Measurements from ENCODE around the gene ME3. TPM values are rescaled to one million over a fixed set of nuclear protein-coding genes. Genes with fewer than 3 reads are reported as not detected.

ME3 gene
- total RNA-seq, 1 experiment from 2014 or later, result 14.2 TPM

DNA sequence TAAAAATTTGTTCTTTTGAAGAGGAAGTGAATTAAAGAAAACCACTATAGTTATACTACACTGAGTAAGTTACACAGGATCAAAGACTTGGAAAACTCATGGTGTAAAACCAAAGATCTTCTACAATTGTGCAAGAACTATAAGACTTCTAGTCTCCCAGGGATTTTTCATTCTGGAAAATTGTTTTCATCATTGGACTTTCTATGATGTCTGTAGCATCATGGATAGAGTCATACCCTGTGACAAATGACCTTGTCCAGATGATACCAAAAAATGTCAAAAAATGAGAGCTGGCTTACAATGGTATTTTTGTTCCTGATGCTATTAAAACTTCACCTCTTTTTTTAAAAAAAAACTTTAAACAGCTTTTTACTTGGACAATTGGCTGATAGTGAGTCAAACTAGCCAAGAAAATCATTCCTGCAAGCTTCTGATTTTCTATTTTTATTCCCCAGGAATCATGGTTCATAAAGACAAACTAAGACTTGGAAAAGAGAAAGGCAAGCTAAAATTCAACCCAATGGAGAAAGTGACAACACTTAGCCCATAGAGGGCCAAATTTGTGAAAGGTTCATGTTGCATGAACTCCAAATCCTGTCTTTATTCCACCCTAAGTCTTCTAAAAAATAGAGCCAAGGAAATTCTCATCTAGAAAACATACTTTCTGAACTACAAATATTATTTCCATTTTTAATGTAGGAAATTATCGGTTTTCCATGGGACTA is 30.7 kb downstream of the ME3 start:
- no peak for TF ChIP-seq CTCF (IDR thresholded peaks at IDR 0.05; ENCODE audit: unreplicated experiment)
- Mint-ChIP-seq H3K36me3 (ENCODE audit: insufficient read depth, unreplicated experiment) (no peaks in the 10 kb centered on the region), H3K4me3 (ENCODE audit: low read depth, unreplicated experiment) (no peak overlapping the region), H3K27ac (ENCODE audit: unreplicated experiment) (no peak overlapping the region), H3K9me3 (ENCODE audit: low read depth, unreplicated experiment) (no peaks in the 10 kb centered on the region), H3K4me1 (ENCODE audit: low read depth, unreplicated experiment) (peaks cover 19% of the 10 kb centered on the region), H3K27me3 (ENCODE audit: unreplicated experiment) (no peaks in the 10 kb centered on the region)
- CTCF ChIA-PET, result no interaction called here
- no TSS peak for BruUV-seq (replicated peaks)
- no peak for DNase-seq
- intact Hi-C loops (cut with micrococcal nuclease; ENCODE audit: unreplicated experiment), result no loop called here

DNA sequence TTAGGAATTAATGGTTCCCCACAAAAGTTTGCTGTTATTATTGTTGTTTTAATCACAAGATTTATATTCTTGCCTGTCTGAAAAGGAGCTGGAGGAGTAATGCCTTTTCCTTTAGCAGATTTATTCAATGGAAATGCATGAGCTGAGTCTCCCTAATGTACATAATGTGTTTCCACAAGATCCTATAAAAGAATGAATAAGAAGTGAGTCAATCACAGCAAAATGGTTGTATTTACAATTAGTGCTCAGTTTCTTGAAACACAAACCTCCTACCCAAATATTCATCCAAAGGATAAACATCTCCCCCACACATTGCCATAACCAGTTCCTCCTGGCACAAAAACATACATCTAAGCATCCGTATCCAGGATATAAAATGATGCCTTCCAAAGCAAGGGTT is 33.3 kb downstream of the ME3 start:
- H3K27me3 Mint-ChIP-seq (ENCODE audit: unreplicated experiment), result no peaks in the 10 kb centered on the region
- H3K4me3 Mint-ChIP-seq (ENCODE audit: low read depth, unreplicated experiment), result no peak overlapping the region
- H3K36me3 Mint-ChIP-seq (ENCODE audit: insufficient read depth, unreplicated experiment), result no peaks in the 10 kb centered on the region
- H3K4me1 Mint-ChIP-seq (ENCODE audit: low read depth, unreplicated experiment), result peaks cover 1% of the 10 kb centered on the region
- no peak for TF ChIP-seq CTCF (IDR thresholded peaks at IDR 0.05; ENCODE audit: unreplicated experiment)
- no TSS peak for BruUV-seq (replicated peaks)
- CTCF ChIA-PET, result no interaction called here
- intact Hi-C loops (cut with micrococcal nuclease; ENCODE audit: unreplicated experiment), result no loop called here
- H3K9me3 Mint-ChIP-seq (ENCODE audit: low read depth, unreplicated experiment), result no peaks in the 10 kb centered on the region
- no peak overlapping the region for H3K27ac Mint-ChIP-seq (ENCODE audit: unreplicated experiment)
- DNase-seq, result no peak

DNA sequence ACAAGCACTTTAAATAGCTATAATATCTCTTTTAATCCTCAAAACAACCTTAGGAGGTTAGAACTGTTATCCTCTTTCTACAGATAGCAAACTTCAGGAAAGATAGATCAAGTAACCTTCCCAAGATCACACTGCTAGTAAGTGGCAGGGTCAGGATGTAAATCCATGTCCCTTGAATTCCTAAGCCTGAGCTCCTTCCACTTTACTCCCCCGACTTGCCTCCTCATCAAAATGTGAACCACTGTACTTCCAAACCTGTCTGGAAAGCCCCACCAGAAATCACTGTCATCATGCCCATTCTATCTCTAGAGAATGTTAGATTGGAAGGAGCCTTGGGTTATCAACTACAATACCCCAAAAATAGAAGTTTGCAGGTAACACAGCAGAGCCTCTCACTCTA is 33.7 kb downstream of the ME3 start:
- no peaks in the 10 kb centered on the region for H3K9me3 Mint-ChIP-seq (ENCODE audit: low read depth, unreplicated experiment)
- no peak overlapping the region for H3K27ac Mint-ChIP-seq (ENCODE audit: unreplicated experiment)
- H3K27me3 Mint-ChIP-seq (ENCODE audit: unreplicated experiment), result no peaks in the 10 kb centered on the region
- no TSS peak for BruUV-seq (replicated peaks)
- CTCF ChIA-PET, result interaction anchor here (0.7 kb wide), 1 partner anchor 19 kb away, joined by 3 read pairs; no protein-coding TSS in a partner anchor
- no peak for DNase-seq
- no peak overlapping the region for H3K4me3 Mint-ChIP-seq (ENCODE audit: low read depth, unreplicated experiment)
- TF ChIP-seq CTCF (IDR thresholded peaks at IDR 0.05; ENCODE audit: unreplicated experiment), result no peak
- peaks cover under 1% of the 10 kb centered on the region for H3K4me1 Mint-ChIP-seq (ENCODE audit: low read depth, unreplicated experiment)
- H3K36me3 Mint-ChIP-seq (ENCODE audit: insufficient read depth, unreplicated experiment), result no peaks in the 10 kb centered on the region
- intact Hi-C loops (cut with micrococcal nuclease; ENCODE audit: unreplicated experiment), result no loop called here

DNA sequence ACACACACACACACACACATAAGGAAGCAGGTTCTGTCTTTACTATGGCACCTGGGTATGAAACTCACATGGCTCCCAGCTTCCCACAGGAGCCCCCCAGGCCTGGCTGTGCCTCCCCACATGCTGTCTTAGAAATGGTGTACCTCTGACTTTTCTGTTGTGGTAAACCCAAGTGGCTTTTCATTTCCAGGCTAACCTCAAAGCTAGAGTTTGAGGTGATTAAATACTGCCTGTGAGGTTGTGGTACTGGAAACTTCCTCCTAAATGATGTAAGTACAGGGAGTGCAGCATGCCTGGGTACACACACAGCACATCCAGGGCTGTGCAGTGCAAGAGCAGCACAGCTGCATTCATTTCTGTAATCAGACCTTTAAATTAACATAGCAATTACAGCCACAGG is 34.4 kb downstream of the ME3 start:
- Mint-ChIP-seq H3K4me3 (ENCODE audit: low read depth, unreplicated experiment) (no peak overlapping the region), H3K9me3 (ENCODE audit: low read depth, unreplicated experiment) (no peaks in the 10 kb centered on the region), H3K27ac (ENCODE audit: unreplicated experiment) (no peak overlapping the region), H3K27me3 (ENCODE audit: unreplicated experiment) (no peaks in the 10 kb centered on the region), H3K4me1 (ENCODE audit: low read depth, unreplicated experiment) (peaks cover 7% of the 10 kb centered on the region), H3K36me3 (ENCODE audit: insufficient read depth, unreplicated experiment) (no peaks in the 10 kb centered on the region)
- BruUV-seq (replicated peaks), result no TSS peak
- DNase-seq, result no peak
- intact Hi-C loops (cut with micrococcal nuclease; ENCODE audit: unreplicated experiment), result no loop called here
- no peak for TF ChIP-seq CTCF (IDR thresholded peaks at IDR 0.05; ENCODE audit: unreplicated experiment)
- CTCF ChIA-PET, result interaction anchor here (0.7 kb wide), 1 partner anchor 18 kb away, joined by 3 read pairs; no protein-coding TSS in a partner anchor
